ENCODE results near the gene NRXN3.
"Not testable (repeated sequence)": the region's sequence is repeated elsewhere in the genome, so short reads cannot be mapped to it uniquely, and the experiment has no call there.

The NRXN3 gene

DNA sequence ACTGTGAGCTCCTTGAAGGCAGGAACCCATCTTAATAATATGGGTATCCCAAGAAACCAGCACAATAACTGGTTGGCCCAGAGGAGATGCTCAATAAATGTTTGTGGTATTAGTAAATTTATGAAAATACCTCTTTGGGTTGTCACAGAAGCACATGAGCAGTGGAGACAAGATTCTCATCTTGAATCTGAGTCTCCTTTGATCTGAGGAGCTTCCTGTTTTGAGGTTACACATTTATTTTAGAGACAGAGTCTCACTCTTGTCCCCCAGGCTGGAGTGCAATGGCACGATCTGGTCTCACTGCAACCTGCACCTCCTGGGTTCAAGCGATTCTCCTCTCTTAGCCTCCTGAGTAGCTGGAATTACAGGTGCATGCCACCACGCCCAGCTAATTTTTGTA lies 247.4 kb downstream of the NRXN3 start:
- no peak for DNase-seq

DNA sequence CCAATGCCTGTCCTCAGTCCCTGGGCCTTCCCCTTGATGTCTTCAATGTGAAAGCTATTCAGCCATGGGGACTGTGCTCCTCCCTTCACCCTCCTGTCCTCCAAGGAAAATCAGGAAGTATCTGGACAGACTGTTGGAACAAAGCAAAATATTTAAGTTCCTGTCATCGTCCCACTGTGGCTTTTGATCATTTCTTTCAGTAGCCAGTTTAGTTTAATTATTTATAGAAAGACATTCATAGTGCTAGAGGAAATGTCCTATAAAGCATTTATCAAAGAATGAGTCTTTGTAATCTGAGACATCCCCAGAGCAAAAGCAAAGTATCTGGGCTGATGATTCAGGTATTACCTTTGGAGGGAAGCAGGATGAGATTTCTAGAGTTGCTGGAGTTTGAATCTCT lies 254.1 kb downstream of the NRXN3 start:
- no peak for DNase-seq

DNA sequence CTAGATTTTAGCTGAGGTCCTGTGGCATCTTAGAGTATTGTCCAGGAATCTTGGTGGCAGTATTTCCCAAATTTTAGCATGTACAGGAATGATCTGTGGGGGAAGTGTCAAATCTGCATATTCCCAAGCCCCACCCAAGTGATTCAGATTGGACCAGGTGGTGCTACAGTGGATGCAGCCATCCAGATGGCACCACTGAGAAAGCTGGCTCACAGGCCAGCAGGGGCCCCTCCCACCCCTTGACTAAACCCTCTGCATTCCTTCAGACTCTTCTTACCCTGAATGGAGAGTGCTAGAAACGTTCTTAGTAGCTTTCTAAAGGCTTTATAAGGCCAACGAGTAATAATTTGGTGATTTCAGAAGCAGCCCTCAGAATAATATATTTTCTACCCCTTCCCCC lies 255.2 kb downstream of the NRXN3 start:
- DNase-seq: no peak

- DNase-seq: no peak
Measured at GRCh38 chr14:78425782-78426181, 255.6 kb downstream of the NRXN3 start.

GRCh38 chr14:78432046-78432445 lies 261.9 kb downstream of the NRXN3 start:
- no peak for DNase-seq

GRCh38 chr14:78437448-78437847 lies 267.3 kb downstream of the NRXN3 start:
- DNase-seq: not testable (repeated sequence)

DNA sequence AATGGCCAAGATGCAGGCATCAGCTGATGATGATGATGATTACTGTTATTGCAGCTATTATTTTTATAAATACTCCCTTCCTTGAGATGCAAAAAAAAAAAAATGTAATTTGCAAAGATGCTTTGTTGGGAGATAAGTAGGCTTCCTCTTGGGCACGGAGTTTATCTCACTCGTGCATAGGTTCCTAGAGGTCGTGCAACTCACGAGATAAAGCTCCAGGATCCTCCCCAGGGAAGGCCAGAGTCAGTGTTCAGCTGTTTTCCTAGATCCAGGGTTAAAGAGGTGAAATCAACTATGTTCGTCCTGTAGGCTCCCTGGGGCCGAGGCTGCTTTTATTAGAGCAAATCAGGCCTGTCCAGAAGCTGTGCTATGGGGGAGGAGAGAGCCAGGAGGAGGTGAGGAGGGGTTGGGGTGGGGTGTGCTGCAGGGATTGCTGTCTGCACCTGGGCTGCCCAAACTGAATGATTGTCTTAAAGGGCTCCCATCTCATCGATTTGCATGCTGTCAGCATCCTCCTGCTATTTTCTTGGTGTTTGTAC lies 270.3 kb downstream of the NRXN3 start:
- DNase-seq: no peak

GRCh38 chr14:78443834-78444233 lies 273.7 kb downstream of the NRXN3 start:
- no peak for DNase-seq

- no peak for DNase-seq
Measured at GRCh38 chr14:78445275-78445674, 275.1 kb downstream of the NRXN3 start.

DNA sequence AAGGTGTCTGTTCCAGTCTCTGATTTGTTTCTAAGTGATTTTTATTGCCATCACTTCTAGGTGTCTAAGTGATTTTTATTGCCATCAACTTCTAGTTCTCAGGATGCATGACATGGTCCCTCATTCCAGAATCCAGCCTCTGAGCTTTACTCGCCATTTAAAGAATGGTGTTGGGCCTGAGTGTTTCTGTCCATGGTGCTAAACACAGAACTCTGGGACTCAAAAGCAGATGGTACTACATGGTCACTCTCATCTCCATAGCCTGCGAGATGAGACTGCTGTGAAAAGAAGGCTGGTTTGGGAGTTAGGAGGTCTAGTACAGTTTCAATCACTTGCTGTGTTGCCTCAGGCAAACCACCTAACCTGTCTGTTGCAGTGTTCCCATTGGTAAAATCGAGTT lies 276.6 kb downstream of the NRXN3 start:
- no peak for DNase-seq

DNA sequence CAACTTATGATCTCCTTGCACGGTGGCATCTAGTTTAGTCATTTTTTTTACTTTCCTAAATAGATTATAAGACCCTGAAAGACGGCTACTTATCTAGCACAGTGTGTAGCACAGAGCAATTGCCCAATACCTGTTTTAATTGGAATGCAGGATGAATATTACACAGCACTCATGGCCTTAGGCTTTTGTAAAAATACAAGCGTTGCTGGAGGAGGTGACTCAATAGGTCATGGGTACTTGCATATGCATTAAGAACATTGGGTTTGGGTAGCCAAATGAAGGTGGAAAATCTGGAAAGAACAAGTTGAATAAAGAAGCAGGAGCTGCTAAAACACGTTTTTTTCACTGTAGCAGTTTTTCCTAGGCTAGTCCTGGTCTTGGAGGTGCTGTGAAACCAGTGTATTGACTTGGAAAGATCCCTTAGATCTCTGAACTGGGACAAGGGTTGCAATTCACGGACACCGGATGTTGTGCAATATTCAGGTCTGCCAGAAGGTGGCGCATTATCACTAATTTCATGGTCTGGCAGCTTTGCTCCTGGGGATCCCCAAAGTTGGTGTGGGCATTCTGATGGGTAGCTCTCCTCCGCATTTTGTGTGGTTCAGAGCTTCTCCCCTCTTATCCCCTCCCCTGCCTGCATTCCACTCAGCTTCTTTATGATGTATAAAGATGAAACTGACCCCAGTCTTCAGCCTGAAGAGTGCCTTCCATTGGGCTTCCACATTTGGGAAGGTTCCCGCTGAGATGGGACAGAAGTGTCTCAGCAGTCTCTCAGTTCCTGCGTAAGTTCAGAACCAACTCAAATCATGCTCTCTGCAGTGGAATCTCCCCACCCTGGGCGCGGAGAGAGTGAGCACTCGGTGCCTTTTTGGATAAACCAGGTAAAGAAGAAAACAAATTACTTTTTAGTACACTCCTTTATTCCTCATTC lies 278.3 kb downstream of the NRXN3 start:
- peak; percentile 73 for DNase-seq

DNA sequence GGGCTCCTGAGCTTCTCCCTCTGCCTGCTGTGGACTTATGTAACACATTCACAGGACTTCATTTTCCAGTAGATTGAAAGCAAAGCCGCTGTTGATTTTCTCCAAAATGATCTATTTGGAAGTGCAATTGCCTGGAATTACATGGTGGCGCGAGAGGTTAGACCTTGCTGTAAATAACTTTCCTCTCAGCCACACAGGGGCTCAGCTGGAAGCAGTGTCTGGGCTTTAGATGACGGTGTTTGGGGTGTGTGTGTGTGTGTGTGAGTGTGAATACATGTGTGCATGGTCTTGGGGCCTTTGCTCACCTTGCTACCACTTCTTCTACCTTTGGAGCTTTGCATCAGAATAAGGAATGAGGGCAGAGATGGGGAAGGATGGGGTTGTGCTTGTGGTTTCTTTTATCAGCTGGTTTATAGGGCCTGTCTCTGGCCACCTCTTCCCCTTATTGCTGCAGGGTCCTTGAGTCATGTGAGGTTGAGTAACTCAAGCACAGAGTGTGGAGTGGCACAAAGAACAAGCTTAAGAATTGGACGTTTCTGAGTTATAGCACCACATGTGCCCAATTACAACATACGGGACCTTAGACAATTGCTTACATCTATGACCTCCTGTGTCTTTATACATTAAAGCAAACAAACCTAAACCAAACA lies 280.6 kb downstream of the NRXN3 start:
- no peak for DNase-seq

GRCh38 chr14:78451319-78451695 lies 281.1 kb downstream of the NRXN3 start:
- DNase-seq: no peak

DNA sequence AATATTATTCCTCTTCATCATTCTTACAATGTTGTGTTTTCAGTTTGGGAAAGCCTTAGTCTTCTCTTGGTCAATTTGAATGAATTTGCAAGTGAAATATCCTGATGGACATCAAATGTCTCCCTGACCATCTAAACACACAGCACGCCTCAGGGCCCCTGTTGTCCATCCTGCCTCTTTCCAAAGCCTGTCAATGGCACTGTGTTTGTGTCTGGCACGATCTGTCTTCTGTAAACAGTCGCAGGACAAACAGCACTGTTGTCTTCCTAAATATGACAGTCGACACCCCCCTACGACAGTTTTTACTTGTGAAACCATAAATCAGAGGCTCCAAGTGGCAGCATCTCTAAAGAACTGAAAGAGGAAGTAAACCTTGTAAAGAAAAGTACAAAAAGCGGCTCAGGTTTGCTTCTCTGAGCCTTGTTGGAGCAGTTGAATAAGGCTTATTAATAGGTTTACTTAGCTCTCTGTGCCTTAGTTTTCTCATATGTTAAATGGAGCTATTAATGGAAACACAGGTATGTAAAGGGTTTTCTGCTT lies 285.8 kb downstream of the NRXN3 start:
- DNase-seq: no peak

GRCh38 chr14:78469947-78470346 lies 299.8 kb downstream of the NRXN3 start:
- no peak for DNase-seq

GRCh38 chr14:78479127-78479780 lies 309.1 kb downstream of the NRXN3 start:
- no peak for DNase-seq

GRCh38 chr14:78484028-78484427 lies 313.9 kb downstream of the NRXN3 start:
- DNase-seq: no peak

DNA sequence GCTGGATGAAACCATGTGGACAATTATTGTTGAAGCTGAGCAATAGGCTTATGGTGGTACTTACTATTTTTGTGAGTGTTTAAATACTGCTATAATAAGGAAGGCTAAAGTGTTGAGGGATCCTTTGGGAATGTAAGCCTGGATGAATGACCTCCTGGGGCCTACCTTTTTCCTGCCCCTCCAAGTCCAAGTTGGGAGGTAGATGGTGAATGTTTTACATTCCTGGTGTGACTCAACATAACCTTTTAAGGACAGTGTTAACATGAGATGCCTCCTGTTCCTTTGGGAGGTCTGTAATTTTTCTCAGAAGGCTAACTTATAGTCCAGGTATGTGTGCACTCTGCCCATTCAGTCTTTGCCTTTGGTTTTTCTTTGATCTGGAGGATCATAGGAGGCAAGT lies 315.9 kb downstream of the NRXN3 start:
- no peak for DNase-seq

DNA sequence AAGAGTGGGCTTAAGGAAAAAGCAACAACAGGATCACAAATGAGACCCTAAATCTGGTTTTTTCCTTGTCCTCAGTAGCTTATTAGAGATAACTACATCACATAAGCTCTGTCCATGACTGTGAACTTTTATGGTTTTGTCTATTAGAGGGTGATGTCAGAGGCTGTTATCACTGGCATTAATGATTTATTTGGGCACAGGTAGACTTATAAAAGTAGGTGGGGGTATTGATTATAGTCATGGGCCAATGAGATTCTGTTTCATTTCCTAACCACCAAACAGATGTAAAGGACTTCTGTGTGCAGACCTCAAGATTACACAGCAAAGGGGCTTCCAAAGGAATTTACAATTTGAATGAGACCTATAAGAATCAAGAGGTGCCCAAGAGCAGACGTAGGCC lies 316.4 kb downstream of the NRXN3 start:
- DNase-seq: no peak

- DNase-seq: not testable (repeated sequence)
Measured at GRCh38 chr14:78487573-78487972, 317.4 kb downstream of the NRXN3 start.

DNA sequence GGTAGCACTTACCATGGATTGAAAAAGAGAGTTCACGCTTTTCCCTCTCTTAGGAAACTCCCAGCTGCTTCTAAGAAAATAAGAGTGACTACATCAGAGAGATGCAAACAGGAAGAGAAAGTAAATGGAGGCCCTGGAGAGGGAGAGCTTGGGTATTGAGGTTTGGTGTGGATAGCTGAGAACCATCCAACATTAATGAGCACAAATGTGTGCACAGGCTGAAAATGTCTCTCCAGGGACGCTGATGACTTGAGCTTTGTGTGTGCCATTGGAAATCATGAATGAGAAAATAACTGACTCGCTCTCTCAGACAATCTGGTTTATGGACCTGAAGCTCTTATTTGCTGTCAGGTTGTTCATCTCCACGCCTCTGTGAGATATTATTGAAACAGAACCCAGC lies 318.8 kb downstream of the NRXN3 start:
- DNase-seq: no peak

GRCh38 chr14:78491048-78491447 lies 320.9 kb downstream of the NRXN3 start:
- DNase-seq: no peak

- DNase-seq: no peak
Measured at GRCh38 chr14:78498062-78498595, 328.0 kb downstream of the NRXN3 start.

All from stimulated activated CD8-positive, alpha-beta memory T cell treated with anti-CD3 and anti-CD28 coated beads, Interleukin-4, amount 100 ng/mL, for 48 hours (primary cell).